Suppressor macrophage (primary cell): Measurements from ENCODE around the gene CIAO2B.
"Not testable (repeated sequence)": the region's sequence is repeated elsewhere in the genome, so short reads cannot be mapped to it uniquely, and the experiment has no call there.

Experiments
- DNase-seq, 4 experiments: peaks; one replicate each; pipeline ENCODE4 v3.0.0-alpha.2; 2020 to 2022

CIAO2B gene

GRCh38 chr16:66955363-66956153 lies 21.4 kb upstream of the CIAO2B start:
- DNase-seq, result not testable (repeated sequence)

- peak; percentile 80 to 88 (median 86) for DNase-seq
These were observed 20.0 kb upstream of the CIAO2B start for GRCh38 chr16:66954097-66954659.

DNA sequence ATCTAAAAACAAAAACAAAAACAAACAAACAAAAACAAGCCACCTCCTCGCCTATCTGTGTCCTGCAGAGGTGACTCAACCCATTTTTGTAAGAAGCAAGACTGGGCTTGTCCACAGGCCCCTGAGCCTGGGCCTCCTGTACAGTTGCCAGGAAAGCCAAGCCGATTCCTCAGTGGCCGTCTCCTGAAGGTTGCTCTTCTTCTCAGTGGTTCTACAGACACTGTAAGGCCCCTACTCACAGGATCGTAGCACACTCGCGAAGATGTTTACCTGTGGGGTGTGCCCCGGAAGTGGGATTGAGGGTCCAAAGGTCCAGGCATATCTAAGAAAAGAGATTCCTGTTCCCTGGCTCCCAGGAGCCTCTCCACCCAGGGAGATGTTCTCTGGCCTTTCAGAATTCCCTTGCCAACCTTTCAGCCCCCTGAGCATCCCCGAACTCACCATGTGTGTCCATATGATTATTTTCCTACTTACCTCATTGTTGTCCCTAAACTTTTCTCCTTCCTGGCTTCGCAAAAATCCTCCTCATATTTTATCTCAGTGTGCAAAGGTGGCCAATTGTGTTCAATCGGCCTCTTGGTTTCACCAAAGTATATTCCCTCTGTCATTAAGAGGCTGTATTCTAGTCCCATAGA lies 19.4 kb upstream of the CIAO2B start:
- DNase-seq, result no peak

- no peak for DNase-seq
These were observed 18.4 kb upstream of the CIAO2B start for GRCh38 chr16:66952430-66953110.

DNA sequence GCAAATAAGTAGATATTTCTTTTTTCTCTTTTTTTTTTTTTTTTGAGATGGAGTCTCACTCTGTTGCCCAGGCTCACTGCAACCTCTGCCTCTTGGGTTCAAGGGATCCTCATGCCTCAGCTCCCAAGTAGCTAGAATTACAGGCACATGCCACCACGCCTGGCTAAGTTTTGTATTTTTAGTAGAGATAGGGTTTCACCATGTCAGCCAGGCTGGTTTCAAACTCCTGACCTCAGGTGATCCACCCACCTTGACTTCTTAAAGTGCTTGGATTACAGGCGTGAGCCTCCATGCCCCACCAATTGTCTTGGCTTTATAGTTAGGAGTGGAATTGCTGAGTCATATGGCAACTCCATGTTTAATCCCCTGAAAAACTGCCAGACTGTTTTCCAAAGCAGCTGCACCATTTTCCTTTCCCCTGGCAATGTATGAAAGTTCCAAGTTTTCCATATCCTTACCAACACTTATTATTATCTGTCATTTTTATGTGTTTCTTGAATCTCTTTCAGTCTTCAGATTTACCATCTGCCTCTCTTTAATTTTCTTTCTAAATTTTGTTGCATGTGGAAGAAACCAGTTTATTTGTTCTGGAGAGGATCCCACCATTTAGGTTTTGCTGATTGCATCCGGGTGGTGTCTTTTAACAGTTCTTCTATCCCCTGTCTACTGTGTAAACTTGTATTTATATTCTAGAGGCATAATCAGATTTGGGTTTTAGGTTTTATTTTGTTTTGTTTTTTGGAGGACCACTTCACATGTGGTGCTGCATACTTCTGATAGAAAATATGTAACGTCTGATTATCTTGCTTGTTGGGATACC lies 17.0 kb upstream of the CIAO2B start:
- no peak for DNase-seq

- no peak for DNase-seq
These were observed 16.2 kb upstream of the CIAO2B start for GRCh38 chr16:66950437-66950836.

DNA sequence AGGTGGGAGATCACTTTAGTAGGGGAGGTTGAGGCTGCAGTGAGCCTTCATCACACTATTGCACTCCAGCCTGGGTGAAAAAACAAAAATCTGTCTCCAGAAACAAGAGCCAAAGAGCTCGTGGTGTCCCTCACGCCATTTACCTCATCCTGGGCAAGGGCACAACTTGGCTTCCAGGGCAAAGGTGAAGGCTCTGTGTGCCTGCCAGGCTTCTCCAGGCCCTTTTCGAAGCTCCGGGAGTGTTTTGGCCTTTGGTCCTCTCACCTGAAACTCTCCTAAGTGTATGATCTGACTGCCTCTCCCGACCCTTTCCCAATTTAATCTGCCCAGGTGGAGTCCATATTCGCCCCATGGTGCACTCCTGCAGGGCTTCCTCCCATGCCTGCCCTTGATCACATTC lies 15.3 kb upstream of the CIAO2B start:
- no peak for DNase-seq

GRCh38 chr16:66948837-66949225 lies 14.6 kb upstream of the CIAO2B start:
- DNase-seq, result no peak

DNA sequence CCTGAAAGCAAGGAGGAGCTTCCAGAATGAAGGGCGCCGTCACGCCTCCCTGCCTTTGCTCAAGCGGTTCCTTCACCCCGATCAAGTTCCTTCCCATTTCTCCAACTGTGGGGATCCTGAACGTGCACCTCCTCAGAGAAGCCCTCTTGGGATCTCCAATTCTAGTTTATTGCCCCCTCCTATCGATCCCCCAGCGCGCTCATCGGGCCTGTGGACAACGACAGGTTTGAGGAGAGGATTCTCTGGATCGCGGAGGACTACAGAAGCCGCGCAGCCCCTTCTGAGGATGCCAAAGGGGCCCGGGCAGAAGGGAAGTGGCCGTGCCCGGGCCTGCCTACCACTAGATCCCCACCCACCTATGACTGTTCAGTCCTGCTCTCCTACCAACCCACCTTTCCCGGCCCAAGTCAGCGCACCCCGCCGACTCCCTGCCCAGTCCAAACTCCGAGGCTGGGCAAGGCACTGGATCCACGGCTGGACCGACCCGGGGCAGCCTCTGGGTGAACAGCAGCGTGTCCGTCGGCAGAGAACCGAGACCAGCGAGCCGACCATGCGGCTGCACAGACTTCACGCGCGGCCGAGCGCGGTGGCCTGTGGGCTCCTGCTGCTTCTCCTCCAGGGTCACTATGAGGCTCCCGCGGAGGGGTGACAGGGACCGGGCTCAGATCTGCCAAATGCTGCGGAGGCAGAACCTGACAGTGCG lies 14.1 kb upstream of the CIAO2B start:
- DNase-seq, result peak in 2 of 4 experiments; percentile 42 to 51

DNA sequence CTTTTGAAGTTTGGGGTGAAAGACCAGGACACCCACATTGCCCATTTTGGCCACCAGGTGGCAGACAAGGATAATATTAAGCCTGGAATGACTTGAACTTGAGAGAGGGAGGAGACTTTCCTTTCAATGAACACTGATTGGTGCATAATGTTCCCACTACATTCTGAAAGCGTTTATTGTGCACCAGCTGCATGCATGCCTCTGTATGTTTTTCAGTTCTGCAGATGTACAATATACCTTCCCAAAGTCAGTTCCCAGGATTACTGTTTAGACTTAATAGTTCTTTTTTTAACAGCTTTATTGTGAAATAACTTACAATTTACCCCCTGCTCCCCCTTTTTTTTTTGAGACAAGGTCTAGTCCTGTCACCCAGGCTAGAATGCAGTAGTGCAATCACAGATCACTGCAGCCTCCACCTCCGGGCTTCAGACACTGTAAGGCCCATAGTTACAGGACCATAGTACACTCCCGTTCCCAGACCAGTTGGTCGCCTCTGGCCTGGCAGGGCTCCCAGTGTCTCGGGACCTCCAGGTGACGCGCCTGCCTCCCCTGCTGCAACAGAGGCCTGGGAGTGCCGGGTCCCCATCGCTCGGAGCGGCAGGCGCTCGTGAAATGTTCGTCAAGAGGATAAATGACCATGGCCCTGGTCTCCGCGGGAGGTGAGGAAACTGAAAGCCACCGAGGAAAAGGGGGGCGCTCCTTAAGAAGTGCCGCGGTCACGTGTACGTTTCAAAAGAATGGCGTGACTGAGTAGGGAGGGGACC lies 13.3 kb upstream of the CIAO2B start:
- peak; percentile 88 to 94 (median 90) for DNase-seq

DNA sequence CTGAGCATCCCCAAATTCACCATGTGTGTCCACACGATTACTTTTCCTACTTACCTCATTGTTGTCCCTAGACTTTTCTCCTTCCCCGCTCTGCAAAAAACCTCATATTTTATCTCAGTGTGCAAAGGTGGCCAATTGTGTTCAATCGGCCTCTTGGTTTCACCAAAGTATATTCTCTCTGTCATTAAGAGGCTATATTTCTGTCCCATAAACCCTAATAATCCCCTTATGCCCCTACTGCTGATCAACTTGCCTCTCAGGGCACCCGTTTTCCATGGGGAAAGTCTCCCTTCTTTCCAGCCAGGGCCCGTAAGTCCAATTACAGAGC lies 12.7 kb upstream of the CIAO2B start:
- DNase-seq, result no peak

DNA sequence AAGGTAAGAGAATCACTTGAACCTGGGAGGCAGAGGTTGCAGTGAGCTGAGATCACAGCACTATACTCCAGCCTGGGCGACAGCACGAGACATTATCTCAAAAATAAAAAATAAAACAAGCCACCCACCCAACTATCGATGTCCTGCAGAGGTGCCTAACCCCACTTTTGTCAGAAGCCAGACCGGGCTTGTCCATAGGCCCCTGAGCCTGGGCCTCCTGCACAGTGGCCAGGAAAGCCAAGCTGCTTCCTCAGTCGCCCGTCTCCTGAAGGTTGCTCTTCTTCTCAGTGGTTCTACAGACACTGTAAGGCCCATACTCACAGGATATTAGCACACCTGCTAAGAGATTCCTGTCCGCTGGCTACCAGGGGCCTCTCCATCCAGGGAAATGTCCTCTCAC lies 12.3 kb upstream of the CIAO2B start:
- no peak for DNase-seq

DNA sequence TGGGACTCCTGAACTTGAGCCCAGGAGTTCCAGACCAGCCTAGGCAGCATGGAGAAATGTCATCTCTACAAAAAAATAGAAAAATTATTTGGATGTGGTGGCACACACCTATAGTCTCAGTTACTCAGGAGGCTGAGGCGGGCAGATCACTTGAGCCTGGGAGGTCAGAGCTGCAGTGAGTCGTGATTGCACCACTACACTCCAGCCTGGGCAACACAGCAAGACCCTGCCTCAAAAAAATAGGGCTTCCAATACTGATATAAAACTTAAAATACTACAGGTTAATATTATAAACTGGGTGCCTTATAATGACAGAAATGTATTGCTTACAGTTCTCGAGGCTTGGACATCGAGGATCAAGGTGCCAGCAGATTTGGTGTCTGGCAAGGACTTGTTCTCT lies 11.7 kb upstream of the CIAO2B start:
- DNase-seq, result no peak

DNA sequence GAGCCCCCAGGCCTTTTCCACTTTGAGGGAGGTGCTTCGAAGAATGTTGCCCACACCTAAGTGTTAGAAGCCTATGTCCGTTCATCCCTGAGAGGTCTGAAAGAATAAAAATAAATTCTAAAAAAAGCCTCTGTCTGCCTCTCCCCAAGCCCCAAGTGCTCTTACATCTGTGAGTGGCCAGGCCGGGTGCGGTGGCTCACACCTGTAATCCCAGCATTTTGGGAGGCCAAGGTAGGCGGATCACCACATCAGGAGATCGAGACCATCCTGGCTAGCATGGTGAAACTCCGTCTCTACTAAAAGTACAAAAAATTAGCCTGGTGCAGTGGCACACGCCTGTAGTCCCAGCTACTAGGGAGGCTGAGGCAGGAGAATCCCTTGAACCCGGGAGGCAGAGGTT lies 10.8 kb upstream of the CIAO2B start:
- DNase-seq, result not testable (repeated sequence)

GRCh38 chr16:66944054-66944441 lies 9.8 kb upstream of the CIAO2B start:
- no peak for DNase-seq

DNA sequence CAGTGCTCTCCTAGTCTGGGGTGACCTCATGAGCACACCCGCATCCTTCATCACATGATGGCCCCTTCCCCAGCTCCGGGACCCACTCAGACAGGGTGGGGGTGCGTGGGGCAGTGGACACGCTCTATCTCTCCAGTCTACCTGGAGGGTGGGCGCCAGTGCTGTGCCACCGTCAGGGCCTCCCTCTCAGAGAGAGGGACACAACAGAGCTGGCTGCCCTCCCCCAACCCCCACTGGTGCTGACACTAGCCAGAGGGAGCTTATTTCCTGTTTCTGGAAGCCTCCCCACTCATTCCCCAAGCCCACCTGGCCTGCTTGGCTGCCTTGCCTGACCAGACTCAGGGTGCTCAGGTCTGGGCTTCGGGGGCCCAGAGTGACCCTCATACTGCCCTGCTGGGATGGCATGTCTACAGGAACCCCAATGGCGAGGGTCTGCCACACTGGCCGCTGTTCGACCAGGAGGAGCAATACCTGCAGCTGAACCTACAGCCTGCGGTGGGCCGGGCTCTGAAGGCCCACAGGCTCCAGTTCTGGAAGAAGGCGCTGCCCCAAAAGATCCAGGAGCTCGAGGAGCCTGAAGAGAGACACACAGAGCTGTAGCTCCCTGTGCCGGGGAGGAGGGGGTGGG lies 9.3 kb upstream of the CIAO2B start:
- no peak for DNase-seq

GRCh38 chr16:66942981-66943380 lies 8.8 kb upstream of the CIAO2B start:
- no peak for DNase-seq

GRCh38 chr16:66940236-66940635 lies 6.0 kb upstream of the CIAO2B start:
- no peak for DNase-seq

GRCh38 chr16:66939366-66939765 lies 5.2 kb upstream of the CIAO2B start:
- DNase-seq, result no peak

DNA sequence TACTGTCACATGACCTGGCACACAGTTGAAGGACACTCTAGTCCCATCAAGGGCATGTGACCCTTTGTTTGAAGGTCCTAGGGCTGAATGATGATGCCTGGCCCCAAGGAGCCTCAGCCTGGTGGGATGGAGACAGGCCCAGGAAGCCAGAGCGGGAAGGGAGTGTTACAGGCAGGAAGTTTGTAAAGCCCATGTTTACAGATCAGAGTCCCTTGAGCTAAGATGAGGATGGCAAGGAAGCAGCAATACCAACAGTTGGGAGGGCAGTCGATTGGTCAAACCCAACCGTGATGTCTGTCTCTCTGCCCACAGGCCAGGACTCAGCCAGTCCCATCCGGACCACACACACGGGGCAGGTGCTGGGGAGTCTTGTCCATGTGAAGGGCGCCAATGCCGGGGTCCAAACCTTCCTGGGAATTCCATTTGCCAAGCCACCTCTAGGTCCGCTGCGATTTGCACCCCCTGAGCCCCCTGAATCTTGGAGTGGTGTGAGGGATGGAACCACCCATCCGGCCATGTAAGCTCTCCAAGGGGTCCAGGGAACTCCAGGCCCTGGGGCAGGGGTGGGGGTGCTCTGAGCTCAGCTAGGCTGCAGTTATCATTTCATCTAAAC lies 3.6 kb upstream of the CIAO2B start:
- no peak for DNase-seq
